Neuronal stem cell (in vitro differentiated cells): ENCODE results near the gene RCBTB1.

ENCODE experiments used
- DNase-seq: peaks from one replicate; pipeline ENCODE4 v3.0.0-alpha.2; 2013; ENCODE audit warnings: low spot score
- H2AFZ ChIP-seq: one replicate; pipeline ENCODE4 v1.6.1; 2013; ENCODE audit warnings: mild to moderate bottlenecking, low read length, inconsistent platforms
- H2AK5ac ChIP-seq: 2 replicates; pipeline ENCODE4 v1.6.1; 2013; ENCODE audit warnings: low read depth, mild to moderate bottlenecking, inconsistent platforms, low read length, moderate library complexity, mixed read lengths
- H2BK120ac ChIP-seq: 2 replicates; pipeline ENCODE4 v1.6.1; 2013; ENCODE audit warnings: low read depth, mild to moderate bottlenecking, inconsistent platforms, low read length, moderate library complexity, mixed read lengths
- H2BK12ac ChIP-seq: one replicate; pipeline ENCODE4 v1.6.1; 2013; ENCODE audit warnings: low read length, inconsistent platforms
- H2BK15ac ChIP-seq: 2 replicates; pipeline ENCODE4 v1.6.1; 2013; ENCODE audit warnings: mild to moderate bottlenecking, low read length, inconsistent platforms, mixed read lengths
- H2BK5ac ChIP-seq: one replicate; pipeline ENCODE4 v1.6.1; 2013; ENCODE audit warnings: inconsistent platforms, mild to moderate bottlenecking, low read length, moderate library complexity
- H3K14ac ChIP-seq: one replicate; pipeline ENCODE4 v1.6.1; 2013; ENCODE audit warnings: low read length, inconsistent platforms
- H3K18ac ChIP-seq: 2 replicates; pipeline ENCODE4 v1.6.1; 2013; ENCODE audit warnings: low read length, inconsistent platforms
- H3K23ac ChIP-seq: 2 replicates; pipeline ENCODE4 v1.6.1; 2013; ENCODE audit warnings: low read depth, mild to moderate bottlenecking, mixed read lengths, low read length, inconsistent platforms; ENCODE audit not compliant: poor library complexity
- H3K27ac ChIP-seq: replicated peaks from 3 replicates; pipeline ENCODE4 v1.5.1; 2013; ENCODE audit warnings: low read length, inconsistent platforms
- H3K27me3 ChIP-seq, 3 experiments: 2 replicates each; pipeline ENCODE4 v1.6.1; 2013; ENCODE audit warnings: low read length in 3 of 3, mild to moderate bottlenecking in 2 of 3, inconsistent platforms in 1 of 3, low read depth in 1 of 3, mixed read lengths in 1 of 3, moderate library complexity in 1 of 3; ENCODE audit not compliant: control insufficient read depth in 3 of 3, insufficient read depth in 3 of 3
- H3K36me3 ChIP-seq, 2 donors: replicated peaks in 1 of 2; 2 replicates each; pipeline ENCODE4 v1.6.1; 2013; ENCODE audit warnings: low read length in 2 of 2; ENCODE audit not compliant: control insufficient read depth in 2 of 2, insufficient read depth in 2 of 2
- H3K4ac ChIP-seq: 2 replicates; pipeline ENCODE4 v1.6.1; 2013; ENCODE audit warnings: inconsistent platforms, mild to moderate bottlenecking, low read length, moderate library complexity
- H3K4me1 ChIP-seq, 2 donors: 1 replicate in 1 of 2; 2 replicates in 1 of 2; pipeline ENCODE4 v1.6.1; 2013; ENCODE audit warnings: low read length in 2 of 2, low read depth in 1 of 2; ENCODE audit not compliant: control insufficient read depth in 2 of 2, insufficient read depth in 1 of 2
- H3K4me2 ChIP-seq: one replicate; pipeline ENCODE4 v1.6.1; 2013; ENCODE audit warnings: mild to moderate bottlenecking, low read length, inconsistent platforms; ENCODE audit not compliant: insufficient read depth, poor library complexity, severe bottlenecking
- H3K4me3 ChIP-seq, 2 donors: 2 replicates each; pipeline ENCODE4 v1.5.1; 2013; ENCODE audit warnings: low read length in 2 of 2, mild to moderate bottlenecking in 2 of 2, inconsistent platforms in 1 of 2, moderate library complexity in 1 of 2
- H3K79me1 ChIP-seq: one replicate; pipeline ENCODE4 v1.6.1; 2013; ENCODE audit warnings: low read depth, mild to moderate bottlenecking, inconsistent platforms, low read length, moderate library complexity
- H3K9ac ChIP-seq: one replicate; pipeline ENCODE4 v1.6.1; 2013; ENCODE audit warnings: mild to moderate bottlenecking, low read depth, low read length, inconsistent platforms; ENCODE audit not compliant: poor library complexity
- H3K9me3 ChIP-seq, 2 donors: replicated peaks in 1 of 2; 2 replicates each; pipeline versions ENCODE3 to v1.6.1; 2013; ENCODE audit warnings: low read length in 2 of 2, mild to moderate bottlenecking in 2 of 2, inconsistent platforms in 1 of 2, low read depth in 1 of 2, mixed read lengths in 1 of 2, moderate library complexity in 1 of 2; ENCODE audit not compliant: control insufficient read depth in 2 of 2, insufficient read depth in 1 of 2
- H4K8ac ChIP-seq: one replicate; pipeline ENCODE4 v1.6.1; 2013; ENCODE audit warnings: low read depth, mild to moderate bottlenecking, inconsistent platforms, low read length, moderate library complexity
- H4K91ac ChIP-seq: one replicate; pipeline ENCODE4 v1.6.1; 2013; ENCODE audit warnings: low read length, low read depth, mild to moderate bottlenecking, inconsistent platforms; ENCODE audit not compliant: poor library complexity
- WGBS, 2 donors: extraction: QIAGEN DNeasy Blood & Tissue Kit; methylation state at CpG; one replicate each; pipeline ENCODE4 v1.1.7; 2013; ENCODE audit warnings: missing lambda C conversion rate in 2 of 2, mixed read lengths in 1 of 2; ENCODE audit not compliant: insufficient read length in 2 of 2, insufficient replicate concordance in 1 of 2; ENCODE audit errors: extremely low coverage in 2 of 2; 5-methylcytosine and 5-hydroxymethylcytosine counted together

RCBTB1 gene

DNA sequence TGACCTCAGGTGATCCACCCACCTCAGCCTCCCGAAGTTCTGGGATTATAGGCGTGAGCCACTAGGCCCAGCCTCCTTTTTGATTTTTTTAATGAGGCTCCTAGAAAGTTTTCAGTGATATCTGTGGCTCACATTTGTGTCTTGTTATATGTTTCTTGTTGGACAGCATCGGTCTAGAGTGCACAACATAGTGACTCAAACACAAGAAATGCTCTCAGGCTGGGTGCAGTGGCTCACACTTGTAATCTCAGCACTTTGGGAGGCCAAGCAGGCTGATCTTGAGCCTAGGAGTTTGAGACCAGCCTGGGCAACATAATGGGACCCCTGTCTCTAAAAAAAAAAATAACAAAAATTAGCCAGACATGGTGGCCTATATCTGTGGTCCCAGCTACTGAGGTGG, 81.4 kb downstream of the RCBTB1 start:
- no peak overlapping the region for H3K4ac ChIP-seq
- no peak overlapping the region for H2AFZ ChIP-seq
- H3K27me3 ChIP-seq: no peaks in the 10 kb centered on the region
- H3K27ac ChIP-seq: no peak overlapping the region
- no peak overlapping the region for H3K14ac ChIP-seq
- no peak overlapping the region for H3K4me3 ChIP-seq
- H3K4me1 ChIP-seq: no peaks in the 10 kb centered on the region
- H3K79me1 ChIP-seq: no peaks in the 10 kb centered on the region
- no peaks in the 10 kb centered on the region for H3K36me3 ChIP-seq
- no peak overlapping the region for H3K9ac ChIP-seq
- DNase-seq: no peak
- WGBS, 2 donors: no CpG with 5 or more reads among the region's 3 CpGs
- H2BK120ac ChIP-seq: no peak overlapping the region
- H4K8ac ChIP-seq: no peak overlapping the region
- peaks cover 0 to 4% of the 10 kb centered on the region in 2 donors for H3K9me3 ChIP-seq
- H2BK5ac ChIP-seq: no peak overlapping the region
- H2AK5ac ChIP-seq: no peak overlapping the region
- H4K91ac ChIP-seq: no peak overlapping the region
- H3K23ac ChIP-seq: no peak overlapping the region
- no peak overlapping the region for H2BK12ac ChIP-seq
- no peak overlapping the region for H3K4me2 ChIP-seq
- no peak overlapping the region for H3K18ac ChIP-seq
- H2BK15ac ChIP-seq: no peak overlapping the region

DNA sequence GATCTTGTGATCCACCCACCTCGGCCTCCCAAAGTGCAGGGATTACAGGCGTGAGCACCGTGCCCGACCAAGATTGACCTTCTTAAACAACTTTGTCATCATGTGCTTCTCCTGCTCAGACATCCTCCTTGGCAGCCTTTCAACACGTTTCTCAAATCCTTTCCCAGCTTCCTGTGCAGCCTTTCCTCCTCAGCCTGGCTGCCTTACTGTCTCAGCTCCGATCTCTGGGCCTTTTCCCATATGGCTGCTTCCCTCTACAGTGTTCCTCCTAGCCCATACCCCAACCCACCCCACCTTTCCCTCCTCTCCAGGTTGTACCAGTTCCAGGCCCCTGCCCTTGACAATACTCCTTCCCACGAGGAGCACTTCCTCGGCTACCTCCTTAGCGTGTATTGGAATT, 82.4 kb downstream of the RCBTB1 start:
- Histone ChIP-seq H3K4me3 (no peak overlapping the region), H3K36me3 (no peaks in the 10 kb centered on the region), H2AK5ac (no peak overlapping the region), H2BK12ac (no peak overlapping the region), H2BK120ac (no peak overlapping the region), H3K18ac (no peak overlapping the region), H3K27ac (no peak overlapping the region), H4K91ac (no peak overlapping the region), H3K4me2 (no peak overlapping the region), H3K14ac (no peak overlapping the region), H3K9me3 (peaks cover 0 to 4% of the 10 kb centered on the region in 2 donors), H3K79me1 (no peaks in the 10 kb centered on the region), H3K23ac (no peak overlapping the region), H4K8ac (no peak overlapping the region), H2BK5ac (no peak overlapping the region), H2BK15ac (no peak overlapping the region), H3K27me3 (no peaks in the 10 kb centered on the region), H3K4ac (no peak overlapping the region), H3K9ac (no peak overlapping the region), H2AFZ (no peak overlapping the region), H3K4me1 (no peaks in the 10 kb centered on the region)
- DNase-seq: no peak
- WGBS, 2 donors: no CpG with 5 or more reads among the region's 9 CpGs

DNA sequence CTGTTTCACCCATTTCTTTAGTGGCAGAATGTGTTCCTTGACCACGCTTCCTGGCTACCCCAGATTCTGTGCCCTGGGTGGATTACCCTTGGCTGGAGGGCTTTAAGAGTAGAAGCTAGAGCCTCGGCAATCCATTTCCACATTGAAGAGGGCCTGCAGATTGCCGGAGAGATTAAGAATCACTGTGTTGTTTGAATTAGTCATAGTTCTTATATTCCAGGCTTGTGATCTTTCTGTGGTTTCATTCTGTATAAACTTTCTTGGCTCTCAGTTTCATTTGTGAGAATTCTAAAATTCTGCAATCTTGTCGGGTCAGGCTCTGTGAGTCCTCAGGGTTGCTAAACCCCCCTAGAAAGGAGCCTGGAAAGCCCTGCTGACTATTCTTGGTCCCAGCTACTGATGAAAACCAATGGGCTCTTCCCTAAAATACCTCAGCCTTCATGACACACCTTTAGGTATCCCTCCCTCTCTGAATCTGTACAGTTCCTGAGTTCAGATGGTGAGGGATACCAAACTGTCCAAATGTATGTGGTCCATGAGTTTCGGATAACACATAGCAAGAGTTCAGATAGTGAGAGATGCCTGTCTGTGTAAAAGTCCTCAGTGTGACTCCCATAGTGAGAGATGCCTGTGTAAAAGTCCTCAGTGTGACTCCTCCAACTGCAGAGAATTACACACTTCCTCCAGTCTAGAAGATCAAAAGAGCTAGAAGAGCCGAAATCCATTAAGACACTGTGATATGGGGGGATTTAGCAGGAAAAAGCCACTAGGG, 85.3 kb downstream of the RCBTB1 start:
- H2BK120ac ChIP-seq: no peak overlapping the region
- no peak overlapping the region for H3K4ac ChIP-seq
- no peak overlapping the region for H4K8ac ChIP-seq
- no peaks in the 10 kb centered on the region for H3K4me1 ChIP-seq
- no peak overlapping the region for H3K4me2 ChIP-seq
- no peak for DNase-seq
- H2BK5ac ChIP-seq: no peak overlapping the region
- no peaks in the 10 kb centered on the region for H3K27me3 ChIP-seq
- no peak overlapping the region for H2AK5ac ChIP-seq
- H3K79me1 ChIP-seq: no peaks in the 10 kb centered on the region
- no peak overlapping the region for H4K91ac ChIP-seq
- no CpG with 5 or more reads among the region's 6 CpGs for WGBS, 2 donors
- no peak overlapping the region for H3K27ac ChIP-seq
- H3K9ac ChIP-seq: no peak overlapping the region
- peaks cover 0 to 4% of the 10 kb centered on the region in 2 donors for H3K9me3 ChIP-seq
- no peak overlapping the region for H3K14ac ChIP-seq
- no peak overlapping the region for H3K18ac ChIP-seq
- H2BK15ac ChIP-seq: no peak overlapping the region
- H3K36me3 ChIP-seq: no peaks in the 10 kb centered on the region
- H3K23ac ChIP-seq: no peak overlapping the region
- no peak overlapping the region for H2BK12ac ChIP-seq
- peak overlapping the region; percentile 49 for H2AFZ ChIP-seq
- H3K4me3 ChIP-seq: no peak overlapping the region

DNA sequence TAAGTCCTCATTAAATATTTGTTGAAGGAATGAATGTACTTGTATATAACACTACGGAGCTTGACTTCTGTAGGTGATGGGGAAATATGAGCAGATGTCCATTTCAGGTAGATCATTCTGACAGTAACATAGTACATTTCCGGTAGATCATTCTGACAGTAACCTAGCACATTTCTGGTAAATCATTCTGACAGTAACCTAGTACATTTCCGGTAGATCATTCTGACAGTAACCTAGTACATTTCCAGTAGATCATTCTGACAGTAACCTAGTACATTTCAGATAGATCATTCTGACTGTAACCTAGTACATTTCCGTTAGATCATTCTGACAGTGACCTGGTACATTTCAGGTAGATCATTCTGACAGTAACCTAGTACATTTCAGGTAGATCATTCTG, 87.2 kb downstream of the RCBTB1 start:
- no peak overlapping the region for H3K4ac ChIP-seq
- no peak overlapping the region for H2AFZ ChIP-seq
- no peak overlapping the region for H3K9ac ChIP-seq
- no peak overlapping the region for H3K18ac ChIP-seq
- no peak overlapping the region for H2BK5ac ChIP-seq
- no CpG with 5 or more reads among the region's 4 CpGs for WGBS, 2 donors
- no peak for DNase-seq
- no peak overlapping the region for H2BK120ac ChIP-seq
- H3K4me3 ChIP-seq: no peak overlapping the region
- no peak overlapping the region for H2AK5ac ChIP-seq
- H2BK12ac ChIP-seq: no peak overlapping the region
- H3K4me1 ChIP-seq: no peaks in the 10 kb centered on the region
- no peaks in the 10 kb centered on the region for H3K36me3 ChIP-seq
- H3K27me3 ChIP-seq: no peaks in the 10 kb centered on the region
- H3K79me1 ChIP-seq: no peaks in the 10 kb centered on the region
- no peak overlapping the region for H3K23ac ChIP-seq
- no peak overlapping the region for H3K4me2 ChIP-seq
- H4K8ac ChIP-seq: no peak overlapping the region
- no peak overlapping the region for H3K14ac ChIP-seq
- no peaks in the 10 kb centered on the region for H3K9me3 ChIP-seq
- H3K27ac ChIP-seq: no peak overlapping the region
- no peak overlapping the region for H4K91ac ChIP-seq
- H2BK15ac ChIP-seq: no peak overlapping the region
